Retinal pigment epithelial cell (primary cell): ENCODE measurements around the gene M1AP.
"Not testable (repeated sequence)": the region's sequence is repeated elsewhere in the genome, so short reads cannot be mapped to it uniquely, and the experiment has no call there.

Source experiments
- DNase-seq: peaks from one replicate; pipeline ENCODE4 v3.0.0-alpha.2; 2010; ENCODE audit warnings: low read depth
- H3K4me3 ChIP-seq: 2 replicates; pipeline ENCODE4 v1.5.1; 2011; ENCODE audit warnings: mild to moderate bottlenecking, low read length, control low read depth, moderate library complexity
- TF ChIP-seq, protein P1 (sequence below): conservative IDR thresholded peaks from 2 replicates; pipeline ENCODE4 v1.5.1; 2011; ENCODE audit warnings: low read depth, low read length, control low read depth, inconsistent platforms

The M1AP gene

DNA sequence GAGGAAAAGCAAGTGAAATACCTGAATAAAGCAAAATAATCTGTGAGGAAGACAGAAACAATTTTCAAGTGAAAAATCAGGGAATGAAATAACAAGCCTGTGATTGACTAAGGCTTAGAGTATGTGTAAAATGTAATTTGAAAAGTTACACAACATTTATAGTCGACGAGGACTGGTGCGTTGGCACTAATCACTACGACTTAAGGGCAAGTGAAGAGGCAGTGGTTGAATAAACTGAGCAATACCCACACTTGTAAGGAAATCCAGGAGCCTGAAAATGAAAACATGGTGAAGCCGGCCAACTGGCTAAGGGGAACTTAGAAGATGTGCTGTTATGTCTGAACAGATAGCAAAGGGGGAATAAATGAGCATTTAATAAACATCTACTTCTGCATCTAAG, 80.2 kb downstream of the M1AP start:
- no peak overlapping the region for H3K4me3 ChIP-seq
- TF ChIP-seq, protein P1, sequence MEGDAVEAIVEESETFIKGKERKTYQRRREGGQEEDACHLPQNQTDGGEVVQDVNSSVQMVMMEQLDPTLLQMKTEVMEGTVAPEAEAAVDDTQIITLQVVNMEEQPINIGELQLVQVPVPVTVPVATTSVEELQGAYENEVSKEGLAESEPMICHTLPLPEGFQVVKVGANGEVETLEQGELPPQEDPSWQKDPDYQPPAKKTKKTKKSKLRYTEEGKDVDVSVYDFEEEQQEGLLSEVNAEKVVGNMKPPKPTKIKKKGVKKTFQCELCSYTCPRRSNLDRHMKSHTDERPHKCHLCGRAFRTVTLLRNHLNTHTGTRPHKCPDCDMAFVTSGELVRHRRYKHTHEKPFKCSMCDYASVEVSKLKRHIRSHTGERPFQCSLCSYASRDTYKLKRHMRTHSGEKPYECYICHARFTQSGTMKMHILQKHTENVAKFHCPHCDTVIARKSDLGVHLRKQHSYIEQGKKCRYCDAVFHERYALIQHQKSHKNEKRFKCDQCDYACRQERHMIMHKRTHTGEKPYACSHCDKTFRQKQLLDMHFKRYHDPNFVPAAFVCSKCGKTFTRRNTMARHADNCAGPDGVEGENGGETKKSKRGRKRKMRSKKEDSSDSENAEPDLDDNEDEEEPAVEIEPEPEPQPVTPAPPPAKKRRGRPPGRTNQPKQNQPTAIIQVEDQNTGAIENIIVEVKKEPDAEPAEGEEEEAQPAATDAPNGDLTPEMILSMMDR: no peak
- DNase-seq: peak; percentile 77

DNA sequence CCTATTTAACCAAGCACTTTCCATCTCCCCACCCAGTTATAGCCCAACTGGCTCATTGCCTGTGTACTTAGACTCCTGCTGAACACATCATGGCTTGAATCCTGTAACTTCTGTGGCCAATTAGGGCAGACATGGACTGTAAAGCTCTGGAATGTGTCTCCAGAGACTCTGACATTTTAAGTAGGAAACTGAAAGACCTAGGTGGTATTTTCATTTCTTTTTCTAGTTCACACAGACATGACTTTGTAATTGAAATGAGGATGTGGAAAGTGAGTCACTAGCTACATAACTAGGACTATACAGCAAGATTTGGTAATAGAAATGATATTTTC, 81.4 kb downstream of the M1AP start:
- peak; percentile 79 for DNase-seq
- TF ChIP-seq, protein P1: no peak

DNA sequence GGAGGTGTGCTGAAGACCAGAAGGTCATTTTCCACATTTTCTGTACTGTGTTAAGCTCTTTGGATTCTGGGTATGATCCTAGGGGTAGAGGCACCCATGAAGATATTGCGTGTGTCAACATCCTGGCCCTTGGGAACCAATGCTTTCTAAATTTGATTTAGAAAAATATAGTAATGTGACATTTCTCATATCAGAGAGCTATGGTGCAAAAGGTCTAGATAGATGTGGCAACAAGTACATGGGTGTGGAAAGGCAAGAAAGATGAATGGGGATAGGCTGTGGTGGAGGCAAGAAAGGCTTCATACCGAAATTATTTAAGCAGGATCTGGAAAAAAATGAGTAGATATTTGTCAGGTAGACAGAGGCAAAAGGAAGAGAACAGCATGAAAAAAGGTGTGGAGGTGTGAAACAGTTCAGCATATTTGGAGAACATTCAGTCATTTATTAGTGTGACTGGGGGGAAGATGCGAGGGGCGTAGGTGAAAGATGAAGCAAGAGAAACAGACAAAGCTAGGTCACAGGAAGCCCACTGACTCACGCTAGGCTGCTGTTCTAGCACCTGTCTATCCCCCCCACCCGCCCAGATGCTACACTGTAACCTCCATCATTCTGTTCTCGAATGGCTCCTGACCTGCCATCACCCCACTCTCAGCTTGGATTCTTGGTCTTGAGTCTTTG, 81.9 kb downstream of the M1AP start:
- DNase-seq: no peak
- TF ChIP-seq, protein P1: no peak
- H3K4me3 ChIP-seq: no peak overlapping the region

More for the DNA sequence above, 81.4 kb downstream of the M1AP start:
- no peak overlapping the region for H3K4me3 ChIP-seq

DNA sequence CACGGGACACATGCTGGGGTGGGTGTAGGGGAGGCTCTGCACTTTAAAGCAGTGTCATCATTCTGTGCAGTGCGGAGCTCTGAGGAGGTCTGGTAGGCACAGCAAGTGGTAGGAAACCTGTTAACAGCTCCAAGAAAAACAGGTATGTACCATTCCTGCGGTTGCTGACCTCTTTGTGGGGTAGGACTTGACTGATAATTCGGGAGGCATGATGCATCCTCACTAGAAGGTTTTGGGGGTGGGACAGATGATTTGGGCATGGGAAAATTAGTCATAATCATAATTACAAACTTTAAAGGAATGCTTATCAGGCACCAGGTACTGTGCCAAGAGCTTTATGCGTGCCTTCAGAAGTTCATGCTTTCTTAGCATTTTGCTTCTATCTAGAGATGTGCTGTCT, 83.9 kb downstream of the M1AP start:
- no peak for DNase-seq
- H3K4me3 ChIP-seq: no peak overlapping the region
- TF ChIP-seq, protein P1: no peak

DNA sequence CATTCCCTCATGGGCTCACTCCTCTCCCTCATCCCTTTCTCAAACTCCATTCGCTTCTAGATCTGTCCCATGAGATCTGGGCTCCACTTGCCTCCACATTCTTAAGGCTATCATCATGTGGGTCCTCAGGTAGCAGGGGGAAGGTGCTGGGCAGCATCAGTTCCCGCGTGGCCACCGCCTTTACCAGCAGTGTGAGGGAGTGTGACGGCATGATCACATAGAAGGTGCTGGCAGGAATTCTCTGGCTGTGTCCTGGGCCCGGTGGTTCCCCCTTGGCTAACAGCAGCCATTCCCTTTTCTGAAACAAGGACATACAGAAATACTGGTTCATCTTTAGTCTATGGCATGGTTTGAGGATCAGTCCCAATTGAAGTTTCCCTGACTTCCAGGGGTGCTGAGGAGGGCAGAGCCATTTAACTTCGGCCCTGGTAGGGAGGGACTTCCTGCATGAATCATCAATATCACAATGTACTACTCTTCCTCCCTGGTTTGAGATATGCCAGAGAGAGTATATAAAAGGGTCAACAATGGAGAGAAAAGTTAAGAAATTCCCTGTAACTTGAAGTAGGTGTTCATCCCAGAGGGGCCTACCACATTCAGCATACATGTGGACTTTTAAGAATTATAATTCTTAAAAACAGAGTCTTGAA, 85.9 kb downstream of the M1AP start:
- DNase-seq: no peak
- H3K4me3 ChIP-seq: no peak overlapping the region
- TF ChIP-seq, protein P1: no peak

DNA sequence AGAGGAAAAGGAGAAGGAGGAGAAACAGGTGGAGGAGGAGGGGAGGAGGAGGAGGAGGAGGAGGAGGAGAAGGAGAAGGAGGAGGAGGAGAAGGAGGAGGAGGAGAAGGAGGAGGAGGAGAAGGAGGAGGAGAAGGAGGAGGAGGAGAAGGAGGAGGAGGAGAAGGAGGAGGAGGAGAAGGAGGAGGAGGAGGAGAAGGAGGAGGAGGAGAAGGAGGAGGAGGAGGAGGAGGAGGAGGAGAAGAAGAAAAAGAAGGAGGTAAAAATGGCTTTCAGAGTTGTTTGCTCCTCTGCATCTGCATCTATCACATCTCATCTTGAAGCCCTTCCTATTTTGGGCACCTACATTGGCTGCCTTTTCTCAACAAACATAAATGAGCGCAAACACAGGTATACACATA, 87.1 kb downstream of the M1AP start:
- DNase-seq, H3K4me3 ChIP-seq: not testable (repeated sequence)

DNA sequence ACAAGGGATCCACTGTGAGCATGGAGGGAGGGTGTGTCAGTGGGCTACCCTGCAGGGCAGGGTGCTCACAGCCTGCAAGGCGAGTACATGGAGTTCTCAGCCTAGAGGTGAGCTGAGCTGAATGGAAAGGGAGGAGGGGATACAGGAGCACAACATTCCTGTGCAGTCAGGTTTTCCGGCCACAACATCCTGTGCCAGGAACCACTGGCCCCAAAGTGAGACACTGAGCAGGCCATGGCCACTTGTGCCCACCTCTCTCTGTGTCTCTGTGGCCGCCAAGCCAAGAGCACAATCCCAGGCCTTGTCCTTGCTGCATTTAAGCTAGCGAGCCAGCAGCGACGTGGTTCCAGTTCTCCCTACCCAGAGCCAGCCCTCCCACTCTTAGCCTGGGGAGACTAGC, 87.5 kb downstream of the M1AP start:
- no peak for DNase-seq
- no peak overlapping the region for H3K4me3 ChIP-seq
- TF ChIP-seq, protein P1: no peak
